ENCODE results near the gene MED7.

GRCh38 chr5:157113002-157113401 lies 29.7 kb downstream of the MED7 start:
- no peak for TF ChIP-seq CEBPB (IDR thresholded peaks at IDR 0.05)
- TF ChIP-seq REST (IDR thresholded peaks at IDR 0.05; ENCODE audit: low read depth) = no peak
